Muscle layer of duodenum (tissue), 2 donors: Measurements from ENCODE around the gene AURKA.

Source experiments
- H3K27ac ChIP-seq: one replicate; pipeline ENCODE4 v1.7.0; 2013; ENCODE audit warnings: mild to moderate bottlenecking, low read length
- H3K27me3 ChIP-seq: one replicate; pipeline ENCODE4 v1.7.0; 2013; ENCODE audit warnings: low read depth, mild to moderate bottlenecking, control low read depth, low read length
- H3K36me3 ChIP-seq, 2 donors: one replicate each; pipeline ENCODE4 v1.7.0; 2013; ENCODE audit warnings: low read length in 2 of 2, control low read depth in 1 of 2, mild to moderate bottlenecking in 1 of 2; ENCODE audit not compliant: insufficient read depth in 2 of 2, control insufficient read depth in 1 of 2
- H3K4me1 ChIP-seq, 2 donors: one replicate each; pipeline ENCODE4 v1.7.0; 2013; ENCODE audit warnings: low read length in 2 of 2, mild to moderate bottlenecking in 2 of 2, control low read depth in 1 of 2, moderate library complexity in 1 of 2; ENCODE audit not compliant: insufficient read depth in 2 of 2, control insufficient read depth in 1 of 2
- H3K4me3 ChIP-seq, 2 donors: one replicate each; pipeline ENCODE4 v1.7.0; 2013; ENCODE audit warnings: low read length in 2 of 2, low read depth in 1 of 2, mild to moderate bottlenecking in 1 of 2
- H3K9me3 ChIP-seq, 2 donors: one replicate each; pipeline ENCODE4 v1.7.0; 2013; ENCODE audit warnings: low read length in 2 of 2, control low read depth in 1 of 2, mild to moderate bottlenecking in 1 of 2; ENCODE audit not compliant: control insufficient read depth in 1 of 2
- donor health status: healthy.

Gene AURKA

GRCh38 chr20:56429941-56430340 lies 37.9 kb upstream of the AURKA start:
- Histone ChIP-seq H3K27me3 (no peaks in the 10 kb centered on the region), H3K27ac (no peak overlapping the region), H3K36me3 (no peaks in the 10 kb centered on the region), H3K4me3 (no peak overlapping the region), H3K4me1 (peaks cover 0 to 13% of the 10 kb centered on the region in 2 donors), H3K9me3 (no peaks in the 10 kb centered on the region)

- H3K36me3 ChIP-seq: no peaks in the 10 kb centered on the region
- no peaks in the 10 kb centered on the region for H3K27me3 ChIP-seq
- no peak overlapping the region for H3K4me3 ChIP-seq
- H3K9me3 ChIP-seq: no peaks in the 10 kb centered on the region
- peaks cover 0 to 13% of the 10 kb centered on the region in 2 donors for H3K4me1 ChIP-seq
- no peak overlapping the region for H3K27ac ChIP-seq
These were observed 37.5 kb upstream of the AURKA start for GRCh38 chr20:56429502-56429901.

- Histone ChIP-seq H3K9me3 (no peaks in the 10 kb centered on the region), H3K4me1 (peaks cover 0 to 11% of the 10 kb centered on the region in 2 donors), H3K27me3 (no peaks in the 10 kb centered on the region), H3K36me3 (no peaks in the 10 kb centered on the region), H3K27ac (no peak overlapping the region), H3K4me3 (no peak overlapping the region)
These were observed 36.9 kb upstream of the AURKA start for GRCh38 chr20:56428881-56429280.

- Histone ChIP-seq H3K27ac (no peak overlapping the region), H3K27me3 (no peaks in the 10 kb centered on the region), H3K9me3 (no peaks in the 10 kb centered on the region), H3K4me3 (no peak overlapping the region), H3K36me3 (no peaks in the 10 kb centered on the region), H3K4me1 (peaks cover 0 to 8% of the 10 kb centered on the region in 2 donors)
These were observed 36.4 kb upstream of the AURKA start for GRCh38 chr20:56428410-56428809.

GRCh38 chr20:56427797-56428196 lies 35.8 kb upstream of the AURKA start:
- H3K36me3 ChIP-seq: no peaks in the 10 kb centered on the region
- no peaks in the 10 kb centered on the region for H3K9me3 ChIP-seq
- H3K27ac ChIP-seq: no peak overlapping the region
- peaks cover 0 to 9% of the 10 kb centered on the region in 2 donors for H3K4me1 ChIP-seq
- no peak overlapping the region for H3K4me3 ChIP-seq
- H3K27me3 ChIP-seq: no peaks in the 10 kb centered on the region

GRCh38 chr20:56426926-56427325 lies 34.9 kb upstream of the AURKA start:
- H3K9me3 ChIP-seq: no peaks in the 10 kb centered on the region
- peaks cover 0 to 11% of the 10 kb centered on the region in 2 donors for H3K4me1 ChIP-seq
- no peaks in the 10 kb centered on the region for H3K36me3 ChIP-seq
- no peak overlapping the region for H3K27ac ChIP-seq
- H3K4me3 ChIP-seq: no peak overlapping the region
- no peaks in the 10 kb centered on the region for H3K27me3 ChIP-seq

GRCh38 chr20:56426026-56426425 lies 34.0 kb upstream of the AURKA start:
- H3K9me3 ChIP-seq: no peaks in the 10 kb centered on the region
- no peaks in the 10 kb centered on the region for H3K27me3 ChIP-seq
- H3K27ac ChIP-seq: no peak overlapping the region
- no peak overlapping the region for H3K4me3 ChIP-seq
- peaks cover 0 to 11% of the 10 kb centered on the region in 2 donors for H3K4me1 ChIP-seq
- no peaks in the 10 kb centered on the region for H3K36me3 ChIP-seq

- H3K4me3 ChIP-seq: no peak overlapping the region
- peaks cover 0 to 11% of the 10 kb centered on the region in 2 donors for H3K4me1 ChIP-seq
- no peaks in the 10 kb centered on the region for H3K27me3 ChIP-seq
- no peak overlapping the region for H3K27ac ChIP-seq
- no peaks in the 10 kb centered on the region for H3K9me3 ChIP-seq
- no peaks in the 10 kb centered on the region for H3K36me3 ChIP-seq
These were observed 32.9 kb upstream of the AURKA start for GRCh38 chr20:56424931-56425330.

GRCh38 chr20:56423886-56424285 lies 31.9 kb upstream of the AURKA start:
- Histone ChIP-seq H3K27me3 (no peaks in the 10 kb centered on the region), H3K27ac (no peak overlapping the region), H3K4me1 (peaks cover 0 to 11% of the 10 kb centered on the region in 2 donors), H3K4me3 (no peak overlapping the region), H3K9me3 (no peaks in the 10 kb centered on the region), H3K36me3 (no peaks in the 10 kb centered on the region)

GRCh38 chr20:56423211-56423610 lies 31.2 kb upstream of the AURKA start:
- Histone ChIP-seq H3K4me3 (no peak overlapping the region), H3K27ac (peak overlapping the region; percentile 1), H3K4me1 (peaks cover 0 to 4% of the 10 kb centered on the region in 2 donors), H3K36me3 (no peaks in the 10 kb centered on the region), H3K27me3 (no peaks in the 10 kb centered on the region), H3K9me3 (no peaks in the 10 kb centered on the region)

- H3K4me3 ChIP-seq: no peak overlapping the region
- peaks cover 0 to 3% of the 10 kb centered on the region in 2 donors for H3K4me1 ChIP-seq
- no peaks in the 10 kb centered on the region for H3K9me3 ChIP-seq
- peak overlapping the region; percentile 1 for H3K27ac ChIP-seq
- no peaks in the 10 kb centered on the region for H3K27me3 ChIP-seq
- no peaks in the 10 kb centered on the region for H3K36me3 ChIP-seq
These were observed 30.8 kb upstream of the AURKA start for GRCh38 chr20:56422824-56423189.

GRCh38 chr20:56422076-56422823 lies 30.2 kb upstream of the AURKA start:
- Histone ChIP-seq H3K4me1 (peaks cover 0 to 3% of the 10 kb centered on the region in 2 donors), H3K4me3 (no peak overlapping the region), H3K27ac (no peak overlapping the region), H3K36me3 (no peaks in the 10 kb centered on the region), H3K9me3 (no peaks in the 10 kb centered on the region), H3K27me3 (no peaks in the 10 kb centered on the region)
